NCI-H2107 treated with DMSO at 0.1 percent for 48 hours (cell line): Measurements from ENCODE around the gene EEF1A2.
A peak's percentile ranks its signal among the peaks of the same experiment; 100 is the strongest.
"Not testable (repeated sequence)": the region's sequence is repeated elsewhere in the genome, so short reads cannot be mapped to it uniquely, and the experiment has no call there.

ENCODE experiments used
- DNase-seq: peaks from one replicate; lab custom pipeline; 2025; ENCODE audit not compliant: unreplicated experiment; lab: John Stamatoyannopoulos, UW

Gene EEF1A2

DNA sequence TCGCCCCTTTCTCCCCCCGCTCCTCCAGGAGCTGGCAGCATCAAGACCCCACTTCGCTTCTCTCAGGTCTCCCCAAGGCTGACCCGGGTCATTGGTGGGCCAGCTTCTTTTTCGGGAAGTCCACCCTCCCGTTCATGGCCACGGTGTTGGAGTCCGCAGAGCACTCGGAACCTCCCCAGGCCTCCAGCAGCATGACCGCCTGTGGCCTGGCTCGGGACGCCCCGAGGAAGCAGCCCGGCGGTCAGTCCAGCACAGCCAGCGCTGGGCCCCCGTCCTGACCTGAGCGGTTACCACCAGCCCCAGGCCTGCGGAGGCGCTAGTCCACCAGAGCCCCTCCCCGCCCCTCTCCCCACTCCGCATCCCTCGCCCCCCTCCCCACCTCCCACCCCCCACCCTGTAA is 22.7 kb upstream of the EEF1A2 start:
- DNase-seq = no peak

GRCh38 chr20:63520934-63521601 is 22.2 kb upstream of the EEF1A2 start:
- DNase-seq = no peak

DNA sequence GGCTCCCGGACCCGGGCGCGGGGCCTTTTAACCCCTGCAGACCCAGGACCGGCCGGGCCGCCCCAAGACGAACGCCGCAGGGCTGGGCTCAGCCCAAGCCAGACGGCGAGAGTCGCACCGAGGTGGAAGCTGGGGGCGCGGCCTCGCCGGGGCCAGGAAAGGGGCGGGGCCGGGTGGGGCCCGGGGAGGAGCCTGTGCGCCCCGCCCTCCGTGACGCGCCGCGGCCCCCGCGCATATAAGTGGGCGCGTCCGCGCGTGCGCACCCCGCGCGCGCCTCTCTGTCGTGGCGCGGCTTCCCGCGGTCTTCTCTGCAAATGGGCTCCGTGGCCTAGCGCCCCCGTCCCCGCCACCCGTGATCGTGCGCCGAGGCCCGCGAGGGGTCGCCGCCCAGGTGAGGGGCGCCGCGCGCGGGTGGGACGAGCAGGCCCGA is 21.6 kb upstream of the EEF1A2 start, which contains the start of gene PPDPF:
Gene PPDPF, plus strand, starts transcription at position 262 of the 430 bp plus-strand sequence. CDS start 544 bp downstream, outside the sequence.
- DNase-seq = no peak

- no peak for DNase-seq
Observed at GRCh38 chr20:63519668-63520503, 21.0 kb upstream of the EEF1A2 start.

- no peak for DNase-seq
Observed at GRCh38 chr20:63518946-63519667, 20.2 kb upstream of the EEF1A2 start.

DNA sequence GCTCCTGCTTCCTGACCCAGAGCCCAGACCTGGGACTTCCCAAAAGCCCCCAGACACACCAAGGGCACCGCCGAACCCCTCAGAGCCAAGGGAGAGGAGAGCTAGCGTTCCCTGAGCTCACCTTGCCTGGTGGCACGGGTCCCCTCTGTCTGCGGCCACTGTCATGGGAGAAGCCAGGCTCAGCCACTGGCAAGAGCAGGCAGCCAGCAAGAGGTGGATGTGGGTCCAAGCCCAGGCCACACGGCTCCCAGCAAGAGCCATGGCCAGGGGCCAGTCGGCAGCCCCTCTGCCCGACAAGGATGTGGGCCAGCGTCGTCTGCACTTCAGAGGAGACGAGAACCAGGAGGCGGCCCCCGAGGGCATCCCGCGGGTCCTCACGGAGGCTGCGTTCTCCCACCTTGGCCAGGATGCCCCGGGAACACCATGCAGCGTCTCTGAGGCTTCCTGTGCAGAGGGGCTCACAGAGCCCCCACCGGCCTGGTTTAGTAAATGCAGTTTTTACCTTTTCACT is 19.5 kb upstream of the EEF1A2 start:
- no peak for DNase-seq

GRCh38 chr20:63517376-63518309 is 18.8 kb upstream of the EEF1A2 start:
- no peak for DNase-seq

GRCh38 chr20:63514520-63514919 is 15.6 kb upstream of the EEF1A2 start:
- not testable (repeated sequence) for DNase-seq

DNA sequence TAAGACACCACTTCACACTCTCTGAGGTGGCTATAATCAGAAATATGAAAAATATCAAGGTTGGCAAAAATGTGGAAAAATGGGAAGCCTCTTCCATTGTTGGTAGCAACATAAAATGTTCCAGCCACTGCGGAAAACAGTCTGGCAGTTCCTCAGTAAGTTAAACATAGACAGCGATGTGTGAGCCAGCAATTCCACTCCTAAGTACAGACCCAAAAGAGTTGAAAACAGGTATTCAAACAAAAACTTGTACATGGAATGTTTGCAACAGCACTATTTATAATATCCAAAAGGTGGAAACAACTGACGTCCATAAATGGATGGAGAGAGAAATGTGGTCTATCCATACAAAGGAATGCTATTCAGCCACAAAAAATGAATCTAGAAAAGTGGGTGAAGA is 14.3 kb upstream of the EEF1A2 start:
- no peak for DNase-seq

- peak; percentile 48 for DNase-seq
Observed at GRCh38 chr20:63509088-63509564, 10.2 kb upstream of the EEF1A2 start.

DNA sequence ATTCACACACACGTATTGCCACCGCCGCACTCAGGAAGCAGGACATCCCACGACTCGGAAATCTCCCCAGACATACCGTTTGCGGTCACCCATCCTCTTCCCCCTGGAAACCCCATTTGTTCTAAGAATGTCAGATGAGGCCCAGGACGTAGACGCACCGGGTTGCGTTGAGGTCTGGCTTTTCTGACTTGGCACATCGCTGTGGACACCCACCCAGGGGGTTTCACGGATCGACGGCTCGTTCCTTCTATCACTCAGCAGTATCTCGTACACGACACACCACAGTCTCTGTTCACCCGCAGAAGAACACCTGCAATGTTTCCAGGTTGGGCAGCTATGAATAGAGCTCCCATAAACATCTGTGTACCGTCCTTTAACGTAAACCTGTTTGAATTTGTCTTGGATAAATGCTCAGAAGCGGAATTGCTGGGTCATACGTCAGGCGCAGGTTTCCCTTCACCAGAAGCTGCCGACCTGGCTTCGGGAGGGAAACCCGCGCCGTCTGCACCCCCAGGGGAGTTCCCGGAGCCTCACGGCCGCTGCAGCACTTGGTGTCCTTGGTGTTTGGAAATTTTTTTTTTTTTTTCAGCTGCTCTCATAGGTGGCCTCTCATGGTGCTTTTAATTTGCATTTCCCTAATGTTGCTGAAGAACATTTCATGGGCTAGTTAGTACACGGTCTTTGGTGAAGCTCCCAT is 9.3 kb upstream of the EEF1A2 start:
- peak; percentile 53 for DNase-seq

DNA sequence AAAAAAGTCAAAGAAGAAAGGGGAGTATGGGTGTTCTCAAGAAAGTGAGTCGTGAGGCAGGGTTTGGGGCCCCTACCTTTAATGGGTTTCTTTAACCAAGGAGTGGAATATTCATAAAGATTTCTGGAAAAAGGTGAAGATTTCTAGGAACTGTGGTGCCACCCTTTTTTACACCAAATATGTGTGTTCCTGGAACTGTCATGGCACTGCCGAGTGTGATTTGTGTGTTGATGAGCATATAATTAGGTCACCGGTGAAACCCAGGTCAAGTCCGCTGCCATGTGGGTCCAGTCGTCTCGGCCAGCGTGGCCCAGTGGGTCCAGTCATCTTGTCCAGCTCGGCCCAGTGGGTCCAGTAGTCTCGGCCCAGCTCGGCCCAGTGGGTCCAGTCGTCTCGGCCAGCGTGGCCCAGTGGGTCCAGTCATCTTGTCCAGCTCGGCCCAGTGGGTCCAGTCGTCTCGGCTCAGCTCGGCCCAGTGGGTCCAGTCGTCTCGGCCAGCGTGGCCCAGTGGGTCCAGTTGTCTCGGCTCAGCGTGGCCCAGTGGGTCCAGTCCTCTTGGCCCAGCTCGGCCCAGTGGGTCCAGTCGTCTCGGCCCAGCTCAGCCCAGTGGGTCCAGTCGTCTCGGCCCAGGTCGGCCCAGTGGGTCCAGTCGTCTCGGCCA is 8.3 kb upstream of the EEF1A2 start:
- DNase-seq = no peak

GRCh38 chr20:63505723-63506122 is 6.8 kb upstream of the EEF1A2 start:
- DNase-seq = no peak

- DNase-seq = no peak
Observed at GRCh38 chr20:63505281-63505680, 6.4 kb upstream of the EEF1A2 start.

- DNase-seq = no peak
Observed at GRCh38 chr20:63504642-63505041, 5.8 kb upstream of the EEF1A2 start.

- no peak for DNase-seq
Observed at GRCh38 chr20:63503524-63503923, 4.6 kb upstream of the EEF1A2 start.

DNA sequence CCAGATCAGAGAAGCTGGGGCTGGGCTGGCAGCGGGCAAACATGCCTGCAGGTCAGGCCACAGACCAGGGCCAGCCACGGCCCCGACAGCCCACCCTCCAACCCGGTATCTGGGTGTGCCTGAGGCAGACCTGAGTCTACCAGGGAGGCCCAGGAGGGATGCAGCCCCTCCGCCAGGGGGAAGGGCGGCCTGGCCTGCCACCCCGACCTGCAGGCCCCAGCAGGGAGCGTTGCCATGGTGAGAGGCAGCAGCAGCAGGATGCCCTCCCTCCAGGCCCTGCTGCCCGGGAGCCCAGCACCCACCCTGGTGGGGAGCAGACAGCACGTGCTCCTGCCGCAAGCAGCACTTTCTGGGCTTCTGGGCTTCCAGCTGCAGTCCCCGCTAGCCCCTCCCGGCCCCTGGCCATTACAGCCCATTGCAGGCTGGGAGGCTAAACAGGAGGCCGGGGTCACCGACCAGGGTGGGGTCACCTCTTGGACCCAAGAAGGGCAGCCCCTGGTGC is 3.8 kb upstream of the EEF1A2 start:
- DNase-seq = peak; percentile 79

GRCh38 chr20:63501818-63502670 is 3.2 kb upstream of the EEF1A2 start:
- DNase-seq = peak; percentile 93
